Stimulated activated CD4-positive, alpha-beta T cell treated with anti-CD3 and anti-CD28 coated beads, Interleukin-15, amount 100 ng/mL, for 48 hours (primary cell): ENCODE results near the gene KATNA1.
A peak's percentile ranks its signal among the peaks of the same experiment; 100 is the strongest.

Source experiments
- DNase-seq, 2 donors: peaks; one replicate each; pipeline ENCODE4 v3.0.0-alpha.2; 2020; ENCODE audit warnings: low read depth in 2 of 2

Gene KATNA1

GRCh38 chr6:149608381-149608982 lies 40.0 kb downstream of the KATNA1 start:
- no peak for DNase-seq

GRCh38 chr6:149600508-149600907 lies 48.0 kb downstream of the KATNA1 start:
- DNase-seq, result no peak

DNA sequence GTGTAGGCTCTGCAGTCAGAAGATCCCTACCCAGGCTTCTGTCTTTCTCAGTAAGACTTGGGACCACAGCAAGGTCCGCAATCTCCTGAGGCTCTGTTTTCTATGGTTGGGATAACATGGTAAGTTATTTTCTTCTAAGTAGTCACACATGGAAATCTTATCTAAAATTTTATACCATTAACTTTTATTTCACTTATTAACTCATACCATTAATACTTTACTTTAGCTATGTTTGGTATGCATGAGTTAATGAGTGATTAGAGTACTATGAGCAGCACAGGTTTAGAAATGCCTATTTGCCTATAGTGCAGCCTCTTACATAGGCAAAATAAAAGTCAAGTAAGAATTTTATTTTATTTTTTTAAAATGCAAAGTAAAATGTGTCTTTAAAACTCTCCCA lies 55.1 kb downstream of the KATNA1 start:
- no peak for DNase-seq

GRCh38 chr6:149592983-149593382 lies 55.5 kb downstream of the KATNA1 start:
- DNase-seq, result no peak

- no peak for DNase-seq
These were observed 62.4 kb downstream of the KATNA1 start for GRCh38 chr6:149586149-149586548.

GRCh38 chr6:149581349-149581748 lies 67.2 kb downstream of the KATNA1 start:
- no peak for DNase-seq

DNA sequence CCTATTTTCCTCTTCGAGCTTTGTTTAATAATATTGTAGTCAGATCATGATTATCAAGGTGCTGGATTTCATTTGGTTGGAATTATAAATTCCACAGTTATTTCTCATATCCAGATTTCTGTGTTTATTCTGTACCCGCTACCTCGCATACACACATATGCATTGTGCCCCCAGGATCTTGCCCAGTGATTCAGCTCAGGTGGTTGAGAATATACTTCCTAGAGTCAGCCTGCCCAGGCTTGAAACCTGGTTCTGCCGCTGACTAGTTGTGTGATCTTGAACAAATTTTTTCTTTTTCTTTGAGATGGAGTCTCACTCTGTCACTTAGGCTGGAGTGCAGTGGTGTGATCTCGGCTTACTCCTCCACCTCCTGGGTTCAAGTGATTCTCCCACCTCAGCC lies 67.6 kb downstream of the KATNA1 start:
- DNase-seq, result no peak

DNA sequence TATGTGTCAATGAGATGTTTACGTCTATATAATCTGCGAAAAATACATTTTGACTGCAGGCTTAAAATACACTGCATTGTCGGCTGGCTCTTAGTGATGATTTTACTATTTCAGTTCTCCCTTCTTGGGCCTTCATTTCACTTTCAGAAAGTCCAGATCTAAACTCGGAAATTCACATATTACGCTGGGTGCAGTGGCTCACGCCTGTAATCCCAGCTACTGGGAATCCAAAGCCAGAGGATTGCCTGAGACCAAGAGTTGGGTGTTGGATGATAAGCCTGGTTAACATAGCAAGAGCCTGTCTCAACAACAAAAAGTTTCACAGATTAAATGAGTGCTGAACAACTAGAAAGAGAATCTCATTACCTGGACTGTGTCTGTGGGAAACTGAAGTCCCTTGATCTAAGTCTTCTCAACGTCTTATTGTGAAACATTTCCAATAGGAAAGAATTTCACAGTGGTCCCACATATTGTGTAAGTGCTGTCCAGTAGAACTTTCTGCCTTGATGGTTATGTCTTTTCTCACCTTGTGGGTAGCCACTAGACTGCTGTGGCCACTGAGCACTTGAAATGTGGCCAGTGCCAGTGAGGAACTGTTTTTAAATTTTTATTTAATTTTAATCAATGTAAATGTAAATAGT lies 80.4 kb downstream of the KATNA1 start:
- DNase-seq, result no peak

GRCh38 chr6:149567194-149567586 lies 81.3 kb downstream of the KATNA1 start:
- DNase-seq, result no peak

- DNase-seq, result peak; percentile 22 to 31
These were observed 81.9 kb downstream of the KATNA1 start for GRCh38 chr6:149566410-149567193.

DNA sequence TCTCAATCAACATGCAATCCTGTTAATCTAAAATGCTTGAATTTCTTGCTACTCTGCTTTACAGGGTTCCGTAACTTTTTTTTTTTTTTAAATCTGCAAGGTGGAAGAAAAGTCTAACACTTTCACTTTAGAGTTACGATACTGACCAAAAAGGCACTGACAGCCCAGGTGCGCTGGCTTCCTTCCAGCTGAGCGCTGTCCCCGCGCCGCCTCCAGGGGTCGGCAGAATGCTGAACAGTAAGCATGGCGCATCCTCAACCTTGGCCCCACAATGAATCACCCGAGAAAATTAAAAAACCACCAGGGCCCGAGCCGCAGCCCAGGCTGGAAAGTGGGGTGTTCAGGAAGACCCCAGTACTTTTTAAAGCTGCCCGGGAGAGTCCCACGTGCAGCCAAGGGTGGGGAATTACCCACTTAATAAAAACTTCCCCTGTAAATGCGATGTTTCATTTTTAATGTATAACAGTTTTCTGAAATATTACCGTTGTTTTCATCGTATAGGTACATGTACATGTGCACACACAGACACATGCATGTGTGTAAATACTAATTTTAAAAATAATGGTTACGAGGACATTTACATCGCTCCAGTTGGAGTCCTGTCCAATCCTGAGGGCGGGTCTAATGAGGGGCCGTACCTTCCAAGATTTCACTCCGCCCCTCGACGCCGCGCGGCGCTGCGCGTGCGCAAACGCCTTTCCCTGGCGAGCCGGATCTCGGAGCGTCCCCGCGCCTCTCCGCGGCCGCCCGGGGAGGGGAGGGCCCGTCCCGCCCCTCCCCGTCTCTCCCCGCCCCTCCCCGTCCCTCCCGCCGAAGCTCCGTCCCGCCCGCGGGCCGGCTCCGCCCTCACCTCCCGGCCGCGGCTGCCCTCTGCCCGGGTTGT lies 82.7 kb downstream of the KATNA1 start, which contains the start of gene GINM1:
Gene GINM1 (plus strand): TSS at position 849 of the 883 bp plus-strand sequence. CDS start 40 bp downstream, outside the sequence.
- peak; percentile 88 to 94 for DNase-seq

- no peak for DNase-seq
These were observed 84.6 kb downstream of the KATNA1 start for GRCh38 chr6:149563928-149564325.

- DNase-seq, result no peak
These were observed 85.1 kb downstream of the KATNA1 start for GRCh38 chr6:149563203-149563927.

DNA sequence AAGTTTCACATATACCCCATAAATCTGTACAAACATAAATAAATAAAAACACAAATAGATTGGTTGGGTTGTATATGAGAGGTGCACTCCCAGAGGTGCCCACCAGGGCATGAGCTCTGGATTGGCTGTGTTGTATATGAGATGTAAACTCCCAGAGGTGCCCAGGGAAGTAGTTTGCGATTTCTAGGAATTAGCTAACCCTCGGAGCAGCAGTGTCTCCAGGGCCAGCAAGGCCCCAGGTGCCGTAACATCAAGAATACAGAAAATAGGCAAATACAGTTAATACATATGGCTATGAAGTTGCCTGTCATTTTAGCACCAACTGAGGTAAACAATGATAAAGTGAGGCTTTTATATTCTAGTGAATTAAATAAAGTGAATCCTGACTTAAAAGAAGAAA lies 87.8 kb downstream of the KATNA1 start:
- no peak for DNase-seq

GRCh38 chr6:149559389-149559788 lies 89.1 kb downstream of the KATNA1 start:
- DNase-seq, result no peak

DNA sequence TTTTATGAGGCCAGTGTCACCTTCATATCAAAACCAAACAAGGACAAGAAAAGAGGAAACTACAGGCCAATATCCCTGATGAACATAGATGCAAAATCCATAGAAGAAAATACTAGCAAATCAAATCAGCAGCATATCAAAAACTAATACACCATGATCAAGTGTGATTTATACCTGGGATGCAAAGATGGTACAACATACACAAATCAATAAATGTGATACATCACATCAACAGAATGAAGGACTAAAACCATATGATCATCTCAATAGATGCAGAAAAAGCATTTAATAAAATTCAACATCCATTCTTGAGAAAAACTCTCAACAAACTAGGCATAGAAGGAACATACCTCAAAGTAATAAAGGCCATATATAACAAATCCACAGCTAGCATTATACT lies 90.5 kb downstream of the KATNA1 start:
- DNase-seq, result no peak

DNA sequence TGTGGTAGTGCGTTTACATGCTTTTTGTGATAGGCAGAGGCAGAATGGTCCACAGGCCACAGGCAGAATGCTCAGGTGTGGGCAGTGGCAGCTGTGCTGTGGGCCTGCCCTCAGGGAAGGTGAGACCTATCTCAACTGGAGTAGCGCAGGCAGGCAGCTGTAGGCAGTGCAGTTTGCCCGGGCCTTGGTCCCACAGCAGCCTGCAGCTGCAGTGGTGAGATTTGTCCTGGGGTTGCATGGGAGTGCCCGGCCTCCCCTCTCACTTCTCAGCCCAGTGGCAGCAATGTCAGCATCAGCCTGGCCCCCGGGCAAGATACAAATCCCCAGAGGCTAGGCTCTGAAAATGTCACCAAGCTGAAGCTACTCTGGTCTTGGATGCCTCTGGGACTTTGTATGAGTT lies 96.6 kb downstream of the KATNA1 start:
- no peak for DNase-seq

GRCh38 chr6:149545754-149546471 lies 102.6 kb downstream of the KATNA1 start, which contains the start of gene PPIL4:
Gene PPIL4 (minus strand): TSS chr6:149546043. CDS start chr6:149546005, 38 bp downstream.
- DNase-seq, result peak; percentile 89 to 96

DNA sequence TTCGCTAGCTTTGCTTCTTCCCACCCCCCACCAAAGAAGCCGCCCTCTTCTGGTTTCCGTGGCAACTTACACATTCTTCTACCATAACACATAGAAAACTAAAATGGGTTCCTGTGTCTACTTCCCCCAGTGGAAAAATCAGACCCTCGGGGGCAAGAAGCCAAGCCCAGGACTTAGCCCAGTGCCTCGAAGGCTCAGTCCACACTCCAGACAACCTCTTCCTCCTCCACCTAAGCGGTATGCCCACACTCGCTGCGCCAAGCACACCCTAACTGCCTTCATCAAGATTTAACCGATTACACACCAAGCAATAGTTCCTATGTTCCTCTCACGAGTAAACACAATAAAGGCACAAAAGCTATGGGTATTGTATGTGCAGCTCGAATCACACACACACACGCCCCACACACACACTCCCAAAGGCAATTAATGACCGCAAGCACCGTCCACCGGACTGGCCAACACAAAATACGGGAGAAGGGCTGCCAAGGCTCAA lies 103.2 kb downstream of the KATNA1 start:
- peak; percentile 33 to 37 for DNase-seq
